Dedifferentiated amniotic fluid mesenchymal stem cell (primary cell): Measurements from ENCODE around the gene TMEM107.

ENCODE experiments used
- DNase-seq: peaks from one replicate; pipeline ENCODE4 v3.0.0-alpha.2; 2016; ENCODE audit errors: extremely low spot score

The TMEM107 gene

GRCh38 chr17:8150194-8151119 is 25.7 kb downstream of the TMEM107 start:
- no peak for DNase-seq

- DNase-seq: no peak
Measured at GRCh38 chr17:8149419-8150193, 26.6 kb downstream of the TMEM107 start.

- DNase-seq: no peak
Measured at GRCh38 chr17:8148560-8148959, 27.6 kb downstream of the TMEM107 start.

GRCh38 chr17:8147805-8148404 is 28.3 kb downstream of the TMEM107 start:
- no peak for DNase-seq

GRCh38 chr17:8147141-8147804 is 28.9 kb downstream of the TMEM107 start:
- DNase-seq: no peak

GRCh38 chr17:8146381-8147140 is 29.6 kb downstream of the TMEM107 start:
- no peak for DNase-seq

- no peak for DNase-seq
Measured at GRCh38 chr17:8145811-8146210, 30.4 kb downstream of the TMEM107 start.

GRCh38 chr17:8144401-8145231 is 31.6 kb downstream of the TMEM107 start:
- no peak for DNase-seq

- no peak for DNase-seq
Measured at GRCh38 chr17:8143581-8144400, 32.4 kb downstream of the TMEM107 start.

DNA sequence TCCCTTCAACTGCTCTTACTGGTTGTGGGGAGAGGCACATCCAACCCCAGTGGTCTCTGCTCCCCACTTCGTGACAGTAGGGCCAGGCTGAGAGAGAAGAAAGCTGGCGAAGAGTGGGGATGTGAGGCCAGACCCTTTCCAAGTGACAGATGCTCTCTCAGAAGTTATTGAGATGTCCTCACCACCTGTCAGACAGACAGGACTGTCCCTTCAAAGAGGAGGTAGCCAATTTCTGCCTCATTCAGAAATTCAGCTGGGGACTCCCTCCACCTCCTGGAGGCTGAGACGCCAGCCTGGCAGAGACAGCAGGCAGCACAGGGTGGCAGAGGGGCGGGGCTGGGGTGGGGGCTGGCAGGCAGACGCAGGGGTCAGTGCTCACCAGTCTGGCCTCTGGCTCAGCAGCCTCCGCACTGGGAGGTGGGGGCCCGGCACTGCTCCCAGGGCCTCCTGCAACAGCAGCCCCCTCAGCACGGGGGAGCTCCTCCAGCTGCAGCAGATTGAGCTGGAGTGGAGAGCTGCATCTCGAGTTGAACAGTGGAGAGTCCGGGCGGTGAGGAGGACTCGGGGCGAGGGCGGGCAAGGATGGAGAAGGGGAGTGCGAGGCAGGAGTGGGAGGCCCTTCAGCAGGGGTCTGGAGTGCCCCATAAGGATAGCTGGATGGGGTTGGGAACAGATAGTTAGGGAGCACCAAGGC is 33.1 kb downstream of the TMEM107 start:
- DNase-seq: no peak

GRCh38 chr17:8142158-8142886 is 33.9 kb downstream of the TMEM107 start:
- DNase-seq: no peak

GRCh38 chr17:8141741-8142140 is 34.4 kb downstream of the TMEM107 start:
- no peak for DNase-seq

- no peak for DNase-seq
Measured at GRCh38 chr17:8141045-8141444, 35.1 kb downstream of the TMEM107 start.

- no peak for DNase-seq
Measured at GRCh38 chr17:8140065-8141029, 35.8 kb downstream of the TMEM107 start.

DNA sequence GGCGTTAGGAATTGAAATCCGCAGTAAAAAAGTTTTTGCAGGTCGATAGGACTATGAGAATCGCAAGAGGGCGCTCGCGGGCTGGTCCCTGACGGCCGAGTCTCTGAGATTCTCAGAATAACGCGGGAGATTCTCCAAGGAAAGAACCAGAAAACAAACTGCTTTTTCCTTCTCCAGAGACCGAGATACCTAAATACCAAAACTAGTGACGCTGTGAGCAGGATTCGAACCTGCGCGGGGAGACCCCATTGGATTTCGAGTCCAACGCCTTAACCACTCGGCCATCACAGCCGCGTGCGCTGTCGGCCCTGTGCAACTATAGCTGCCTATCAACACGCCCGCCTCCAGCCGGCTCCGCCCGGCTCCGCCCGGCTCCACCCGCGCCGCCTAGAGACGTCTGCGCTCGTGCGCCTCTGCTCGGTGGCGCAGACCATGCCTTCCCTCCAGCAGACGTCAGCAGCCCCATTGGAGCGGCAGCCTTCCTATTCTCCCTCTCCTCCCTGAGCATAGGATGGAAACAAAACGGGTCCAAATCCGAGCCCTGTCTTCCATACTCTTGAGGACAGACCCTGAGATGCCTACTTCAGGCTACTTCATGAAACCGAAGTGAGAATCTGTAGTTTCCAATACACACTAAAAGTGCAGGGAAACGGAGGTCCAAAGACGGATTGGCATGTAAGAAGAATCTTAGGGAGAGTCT is 37.4 kb downstream of the TMEM107 start:
- peak; percentile 99 for DNase-seq

GRCh38 chr17:8138374-8138671 is 37.9 kb downstream of the TMEM107 start:
- DNase-seq: no peak
